ENCODE results near the gene NXPE2.

DNA sequence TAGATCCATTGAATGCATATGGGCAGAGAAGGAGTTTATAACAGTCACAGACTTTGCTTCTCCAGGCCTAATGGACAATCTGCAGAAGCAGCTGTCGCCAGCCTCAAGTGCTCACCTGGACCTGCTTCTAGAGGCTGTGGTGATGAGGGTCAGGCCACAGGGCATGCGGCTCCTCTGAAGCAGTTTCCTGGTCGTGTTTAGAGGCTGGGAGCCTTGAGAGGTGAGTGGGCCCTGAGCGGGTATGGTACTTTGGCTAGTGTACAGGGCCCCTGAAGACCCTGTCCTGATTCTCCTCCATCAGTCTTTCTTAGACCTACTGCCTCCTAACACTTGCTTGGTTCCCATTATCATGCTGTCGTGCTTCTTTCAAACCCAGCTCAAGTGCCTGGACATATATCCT is 41.2 kb downstream of the NXPE2 start:
- TF ChIP-seq GATA2 (IDR thresholded peaks at IDR 0.05; ENCODE audit: low read depth, low read length) (no peak), GATA3 (IDR thresholded peaks at IDR 0.05; ENCODE audit: low read depth, low read length) (no peak)

All from SH-SY5Y (cell line).